CD4-positive, alpha-beta memory T cell (primary cell): Measurements from ENCODE around the gene LMTK3. TPM values are rescaled to one million over a fixed set of nuclear protein-coding genes. Genes with fewer than 3 reads are reported as not detected.

Experiments
- CTCF ChIA-PET: fragments of 350-600 bp; sonication (Branson Sonifier 250); formaldehyde crosslinking; loops from one replicate; lab custom pipeline; 2021; ENCODE audit warnings: inconsistent platforms; ENCODE audit not compliant: partially characterized antibody; lab: Charles Lee
- POLR2A ChIA-PET: fragments of 350-600 bp; sonication (Branson Sonifier 250); formaldehyde crosslinking; loops from one replicate; lab custom pipeline; 2021; ENCODE audit not compliant: partially characterized antibody; lab: Charles Lee
- DNase-seq, 5 donors: peaks; one replicate each; pipeline versions ENCODE4 v3.0.0 to v3.0.0-alpha.2; 2020 to 2022; ENCODE audit warnings: mixed read lengths in 1 of 5
- H3K27ac ChIP-seq: one replicate; pipeline ENCODE4 v1.7.0; 2013; ENCODE audit warnings: low read depth, low read length
- H3K27me3 ChIP-seq: 2 replicates; pipeline ENCODE4 v1.7.0; 2013; ENCODE audit warnings: mild to moderate bottlenecking, low read length, moderate library complexity; ENCODE audit not compliant: insufficient read depth
- H3K36me3 ChIP-seq: 2 replicates; pipeline ENCODE4 v1.7.0; 2013; ENCODE audit warnings: mild to moderate bottlenecking, low read length, moderate library complexity; ENCODE audit not compliant: insufficient read depth
- H3K4me1 ChIP-seq: 2 replicates; pipeline ENCODE4 v1.7.0; 2013; ENCODE audit warnings: mild to moderate bottlenecking, low read length, moderate library complexity; ENCODE audit not compliant: insufficient read depth
- H3K4me3 ChIP-seq, 2 donors: one replicate each; pipeline ENCODE4 v1.7.0; 2013; ENCODE audit warnings: low read length in 2 of 2, mild to moderate bottlenecking in 1 of 2
- H3K9me3 ChIP-seq, 2 donors: one replicate each; pipeline ENCODE4 v1.7.0; 2013; ENCODE audit warnings: low read length in 2 of 2, control low read depth in 1 of 2; ENCODE audit not compliant: control insufficient read depth in 1 of 2
- H3K27ac Mint-ChIP-seq, 7 donors: one replicate each; pipeline ENCODE4 v1.8.0; 2020 to 2021; ENCODE audit warnings: mixed read lengths in 7 of 7, mild to moderate bottlenecking in 6 of 7, inconsistent platforms in 3 of 7, moderate library complexity in 3 of 7
- H3K27me3 Mint-ChIP-seq, 2 donors: one replicate each; pipeline ENCODE4 v1.8.0; 2020 to 2021; ENCODE audit warnings: mixed read lengths in 2 of 2
- H3K36me3 Mint-ChIP-seq, 2 donors: one replicate each; pipeline ENCODE4 v1.8.0; 2020 to 2021; ENCODE audit warnings: mixed read lengths in 2 of 2, inconsistent platforms in 1 of 2, mild to moderate bottlenecking in 1 of 2
- H3K4me1 Mint-ChIP-seq, 4 donors: one replicate each; pipeline ENCODE4 v1.8.0; 2020 to 2021; ENCODE audit warnings: mixed read lengths in 4 of 4, mild to moderate bottlenecking in 1 of 4
- H3K4me3 Mint-ChIP-seq, 8 donors: one replicate each; pipeline ENCODE4 v1.8.0; 2020 to 2021; ENCODE audit warnings: mixed read lengths in 8 of 8, mild to moderate bottlenecking in 7 of 8, moderate library complexity in 6 of 8, inconsistent platforms in 3 of 8
- H3K9me3 Mint-ChIP-seq, 8 donors: one replicate each; pipeline ENCODE4 v1.8.0; 2020 to 2021; ENCODE audit warnings: mixed read lengths in 8 of 8, mild to moderate bottlenecking in 5 of 8, inconsistent platforms in 3 of 8, moderate library complexity in 1 of 8
- intact Hi-C: fragments of 100-400 bp; cut with micrococcal nuclease; formaldehyde crosslinking; loops from one replicate; pipeline ENCODE4 v1.15.1; 2023
- polyA plus RNA-seq, 2 donors: library from polyadenylated mRNA; unstranded; fragments of 300-500 nt; fragmentation: Illumina TruSeq; gene quantifications; one replicate each; pipeline ENCODE4 v1.2.3, GENCODE V29; 2021
- total RNA-seq, 2 experiments: library from RNA; stranded (reverse); gene quantifications; one replicate each; pipeline ENCODE4 v1.2.3, GENCODE V29; 2021

Gene LMTK3
- total and polyA plus RNA-seq, 4 experiments from 2014 or later = 0.17 to 20.6 (median 18.5) TPM; not detected in 1

GRCh38 chr19:48537541-48537940 lies 25.9 kb upstream of the LMTK3 start:
- H3K4me3 Mint-ChIP-seq = no peak overlapping the region
- Histone ChIP-seq H3K27me3 (no peaks in the 10 kb centered on the region), H3K9me3 (no peaks in the 10 kb centered on the region), H3K4me3 (no peak overlapping the region), H3K27ac (no peak overlapping the region), H3K4me1 (no peaks in the 10 kb centered on the region), H3K36me3 (no peaks in the 10 kb centered on the region)
- no peaks in the 10 kb centered on the region for H3K36me3 Mint-ChIP-seq
- ChIA-PET CTCF (no interaction called here), POLR2A (no interaction called here)
- H3K27me3 Mint-ChIP-seq = peaks cover 0 to 2% of the 10 kb centered on the region in 2 donors
- no peak overlapping the region for H3K27ac Mint-ChIP-seq
- intact Hi-C loops = no loop called here
- DNase-seq = no peak
- no peaks in the 10 kb centered on the region for H3K4me1 Mint-ChIP-seq
- H3K9me3 Mint-ChIP-seq = no peaks in the 10 kb centered on the region

GRCh38 chr19:48533770-48534169 lies 22.1 kb upstream of the LMTK3 start:
- Histone ChIP-seq H3K4me3 (no peak overlapping the region), H3K36me3 (no peaks in the 10 kb centered on the region), H3K9me3 (peaks cover 0 to 4% of the 10 kb centered on the region in 2 donors), H3K4me1 (no peaks in the 10 kb centered on the region), H3K27ac (no peak overlapping the region), H3K27me3 (no peaks in the 10 kb centered on the region)
- Mint-ChIP-seq H3K4me3 (no peak overlapping the region), H3K27ac (no peak overlapping the region), H3K4me1 (no peaks in the 10 kb centered on the region), H3K27me3 (peaks cover 5 to 13% of the 10 kb centered on the region in 2 donors), H3K36me3 (peaks cover 0 to 2% of the 10 kb centered on the region in 2 donors), H3K9me3 (peaks cover 0 to 11% (median 6%) of the 10 kb centered on the region in 8 donors)
- ChIA-PET POLR2A (no interaction called here), CTCF (no interaction called here)
- intact Hi-C loops = no loop called here
- no peak for DNase-seq

GRCh38 chr19:48530770-48531169 lies 19.1 kb upstream of the LMTK3 start:
- intact Hi-C loops = no loop called here
- ChIA-PET POLR2A (no interaction called here), CTCF (no interaction called here)
- no peaks in the 10 kb centered on the region for H3K36me3 ChIP-seq
- Mint-ChIP-seq H3K36me3 (peaks cover 4 to 10% of the 10 kb centered on the region in 2 donors), H3K4me1 (no peaks in the 10 kb centered on the region), H3K4me3 (no peak overlapping the region), H3K27me3 (peaks cover 5 to 15% of the 10 kb centered on the region in 2 donors), H3K27ac (no peak overlapping the region), H3K9me3 (peaks cover 0 to 40% (median 29%) of the 10 kb centered on the region in 8 donors)
- no peak overlapping the region for H3K27ac ChIP-seq
- peaks cover 0 to 4% of the 10 kb centered on the region in 2 donors for H3K9me3 ChIP-seq
- no peak for DNase-seq
- no peak overlapping the region for H3K4me3 ChIP-seq
- H3K27me3 ChIP-seq = no peaks in the 10 kb centered on the region
- no peaks in the 10 kb centered on the region for H3K4me1 ChIP-seq

- H3K4me1 Mint-ChIP-seq = no peaks in the 10 kb centered on the region
- CTCF ChIA-PET = interaction anchor here (1.0 kb wide), 1 partner anchor 25 kb away, joined by 3 read pairs; no protein-coding TSS in a partner anchor
- Histone ChIP-seq H3K9me3 (peaks cover 0 to 4% of the 10 kb centered on the region in 2 donors), H3K36me3 (no peaks in the 10 kb centered on the region), H3K4me1 (no peaks in the 10 kb centered on the region), H3K27me3 (no peaks in the 10 kb centered on the region), H3K27ac (no peak overlapping the region), H3K4me3 (no peak overlapping the region)
- H3K4me3 Mint-ChIP-seq = no peak overlapping the region
- no peak overlapping the region for H3K27ac Mint-ChIP-seq
- H3K36me3 Mint-ChIP-seq = peaks cover 4 to 10% of the 10 kb centered on the region in 2 donors
- intact Hi-C loops = no loop called here
- POLR2A ChIA-PET = no interaction called here
- H3K27me3 Mint-ChIP-seq = peaks cover 5 to 15% of the 10 kb centered on the region in 2 donors
- peaks cover 0 to 44% (median 29%) of the 10 kb centered on the region in 8 donors for H3K9me3 Mint-ChIP-seq
- no peak for DNase-seq
These were observed 18.6 kb upstream of the LMTK3 start for GRCh38 chr19:48530066-48530720.

- Mint-ChIP-seq H3K4me1 (no peaks in the 10 kb centered on the region), H3K36me3 (peaks cover 6 to 10% of the 10 kb centered on the region in 2 donors), H3K9me3 (peaks cover 0 to 52% (median 37%) of the 10 kb centered on the region in 8 donors), H3K27ac (no peak overlapping the region), H3K27me3 (peaks cover 6 to 19% of the 10 kb centered on the region in 2 donors), H3K4me3 (no peak overlapping the region)
- POLR2A ChIA-PET = no interaction called here
- intact Hi-C loops = no loop called here
- Histone ChIP-seq H3K36me3 (no peaks in the 10 kb centered on the region), H3K27ac (no peak overlapping the region), H3K4me1 (no peaks in the 10 kb centered on the region), H3K27me3 (no peaks in the 10 kb centered on the region), H3K9me3 (peaks cover 0 to 7% of the 10 kb centered on the region in 2 donors), H3K4me3 (no peak overlapping the region)
- CTCF ChIA-PET = interaction anchor here (1.0 kb wide), 1 partner anchor 24 kb away, joined by 3 read pairs; no protein-coding TSS in a partner anchor
- no peak for DNase-seq
These were observed 17.5 kb upstream of the LMTK3 start for GRCh38 chr19:48529156-48529555.

- DNase-seq = no peak
- CTCF ChIA-PET = no interaction called here
- no peaks in the 10 kb centered on the region for H3K4me1 Mint-ChIP-seq
These were observed 13.1 kb upstream of the LMTK3 start for GRCh38 chr19:48524732-48525131.

GRCh38 chr19:48524221-48524620 lies 12.6 kb upstream of the LMTK3 start:
- POLR2A ChIA-PET = no interaction called here
- H3K4me3 ChIP-seq = no peak overlapping the region
- no peak overlapping the region for H3K27ac Mint-ChIP-seq
- no peaks in the 10 kb centered on the region for H3K36me3 ChIP-seq
- no peak overlapping the region for H3K27ac ChIP-seq
- no peak for DNase-seq
- no peaks in the 10 kb centered on the region for H3K4me1 ChIP-seq
- H3K4me1 Mint-ChIP-seq = no peaks in the 10 kb centered on the region
- H3K27me3 Mint-ChIP-seq = peaks cover 7 to 14% of the 10 kb centered on the region in 2 donors
- peaks cover 6 to 10% of the 10 kb centered on the region in 2 donors for H3K36me3 Mint-ChIP-seq
- peaks cover 0 to 46% (median 35%) of the 10 kb centered on the region in 8 donors for H3K9me3 Mint-ChIP-seq
- peak overlapping the region in 1 of 8 donors; percentile 42 for H3K4me3 Mint-ChIP-seq
- no peaks in the 10 kb centered on the region for H3K27me3 ChIP-seq
- intact Hi-C loops = no loop called here
- CTCF ChIA-PET = no interaction called here
- peaks cover 0 to 9% of the 10 kb centered on the region in 2 donors for H3K9me3 ChIP-seq

More at GRCh38 chr19:48524732-48525131, 13.1 kb upstream of the LMTK3 start:
- no peaks in the 10 kb centered on the region for H3K4me1 ChIP-seq
- Mint-ChIP-seq H3K27me3 (peaks cover 7 to 14% of the 10 kb centered on the region in 2 donors), H3K36me3 (peaks cover 6 to 10% of the 10 kb centered on the region in 2 donors), H3K27ac (no peak overlapping the region), H3K9me3 (peaks cover 0 to 49% (median 39%) of the 10 kb centered on the region in 8 donors), H3K4me3 (no peak overlapping the region)
- H3K27me3 ChIP-seq = no peaks in the 10 kb centered on the region
- H3K36me3 ChIP-seq = no peaks in the 10 kb centered on the region
- H3K9me3 ChIP-seq = peaks cover 0 to 10% of the 10 kb centered on the region in 2 donors
- POLR2A ChIA-PET = no interaction called here
- no peak overlapping the region for H3K27ac ChIP-seq
- intact Hi-C loops = no loop called here
- no peak overlapping the region for H3K4me3 ChIP-seq
